GM12865 (cell line): ENCODE data around the gene MVB12B.
A peak's percentile ranks its signal among the peaks of the same experiment; 100 is the strongest.

Source experiments
- DNase-seq: peaks from one replicate; pipeline ENCODE4 v3.0.0; 2010; ENCODE audit warnings: low read depth
- H3K4me3 ChIP-seq: 2 replicates; pipeline ENCODE4 v1.5.1; 2011; ENCODE audit warnings: mild to moderate bottlenecking, low read depth, low read length, control low read depth
- TF ChIP-seq, protein P1 (sequence below): IDR thresholded peaks from 2 replicates; pipeline ENCODE4 v1.5.1; 2011; ENCODE audit warnings: low read length, control low read depth, low read depth, inconsistent platforms; ENCODE audit not compliant: insufficient read depth; ENCODE audit errors: missing control alignments

MVB12B gene

GRCh38 chr9:126383406-126384046 is 56.9 kb downstream of the MVB12B start:
- H3K4me3 ChIP-seq = no peak overlapping the region
- TF ChIP-seq, protein P1, sequence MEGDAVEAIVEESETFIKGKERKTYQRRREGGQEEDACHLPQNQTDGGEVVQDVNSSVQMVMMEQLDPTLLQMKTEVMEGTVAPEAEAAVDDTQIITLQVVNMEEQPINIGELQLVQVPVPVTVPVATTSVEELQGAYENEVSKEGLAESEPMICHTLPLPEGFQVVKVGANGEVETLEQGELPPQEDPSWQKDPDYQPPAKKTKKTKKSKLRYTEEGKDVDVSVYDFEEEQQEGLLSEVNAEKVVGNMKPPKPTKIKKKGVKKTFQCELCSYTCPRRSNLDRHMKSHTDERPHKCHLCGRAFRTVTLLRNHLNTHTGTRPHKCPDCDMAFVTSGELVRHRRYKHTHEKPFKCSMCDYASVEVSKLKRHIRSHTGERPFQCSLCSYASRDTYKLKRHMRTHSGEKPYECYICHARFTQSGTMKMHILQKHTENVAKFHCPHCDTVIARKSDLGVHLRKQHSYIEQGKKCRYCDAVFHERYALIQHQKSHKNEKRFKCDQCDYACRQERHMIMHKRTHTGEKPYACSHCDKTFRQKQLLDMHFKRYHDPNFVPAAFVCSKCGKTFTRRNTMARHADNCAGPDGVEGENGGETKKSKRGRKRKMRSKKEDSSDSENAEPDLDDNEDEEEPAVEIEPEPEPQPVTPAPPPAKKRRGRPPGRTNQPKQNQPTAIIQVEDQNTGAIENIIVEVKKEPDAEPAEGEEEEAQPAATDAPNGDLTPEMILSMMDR = no peak
- DNase-seq = no peak

- TF ChIP-seq, protein P1 = no peak
- no peak for DNase-seq
- no peak overlapping the region for H3K4me3 ChIP-seq
These were observed 58.3 kb downstream of the MVB12B start for GRCh38 chr9:126384926-126385325.

- H3K4me3 ChIP-seq = no peak overlapping the region
- TF ChIP-seq, protein P1 = peak; percentile 18
- DNase-seq = peak; percentile 13
These were observed 59.5 kb downstream of the MVB12B start for GRCh38 chr9:126386088-126386487.

DNA sequence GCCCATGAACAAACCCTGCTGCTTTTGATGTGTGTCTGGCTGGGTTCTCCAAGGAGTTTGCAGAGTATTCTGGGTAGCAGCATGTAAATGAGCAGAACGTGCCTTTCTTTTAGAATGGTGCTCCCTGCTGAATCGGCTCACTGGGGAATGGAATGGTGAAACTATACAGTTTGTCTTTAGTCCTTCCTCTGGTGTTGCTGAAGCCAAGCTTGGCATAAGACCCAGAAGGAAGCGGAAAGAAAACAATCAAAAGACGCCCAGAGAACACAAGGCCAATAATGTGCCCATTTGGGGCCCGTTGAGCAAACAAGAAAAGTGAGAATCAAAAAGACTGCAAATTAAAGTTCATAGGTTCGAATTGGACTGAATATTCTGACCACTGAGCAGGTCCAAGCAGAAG is 60.1 kb downstream of the MVB12B start:
- no peak for DNase-seq
- no peak overlapping the region for H3K4me3 ChIP-seq
- TF ChIP-seq, protein P1 = no peak

DNA sequence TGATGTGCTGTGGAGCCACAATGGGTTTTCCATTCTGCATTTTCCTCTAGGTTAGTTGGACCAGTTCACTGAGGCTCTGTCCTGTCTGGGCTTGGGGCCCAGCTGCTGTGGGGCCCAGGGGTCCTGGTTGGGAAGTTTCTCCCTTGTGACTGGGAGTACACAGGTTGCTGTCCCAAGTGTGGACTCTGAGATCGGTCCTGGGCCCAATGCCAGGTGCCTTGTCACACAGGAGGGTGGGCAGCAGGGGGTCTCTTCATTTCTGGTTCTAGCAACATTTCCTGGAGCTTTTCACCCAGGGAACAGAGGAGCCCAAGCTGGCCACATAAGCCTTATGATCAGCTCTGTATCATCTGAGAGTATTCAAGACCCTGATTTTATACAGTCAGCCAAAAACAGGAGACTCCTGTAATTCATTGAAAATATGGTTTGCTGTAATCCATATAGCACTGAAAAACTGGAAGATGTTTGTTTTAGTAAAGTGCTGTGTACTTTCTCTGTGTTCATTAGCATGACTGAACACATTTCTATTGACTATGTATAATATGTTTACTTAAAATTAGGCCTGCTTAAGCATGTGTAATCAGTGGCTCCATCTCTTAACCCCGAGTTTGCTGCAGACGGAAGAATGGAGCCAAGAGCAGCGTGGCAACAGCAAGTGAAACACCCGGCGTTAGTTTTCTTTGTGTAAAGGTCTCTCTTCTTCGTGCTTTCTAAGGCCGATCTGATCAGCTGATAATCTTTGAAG is 62.5 kb downstream of the MVB12B start:
- TF ChIP-seq, protein P1 = no peak
- no peak overlapping the region for H3K4me3 ChIP-seq
- no peak for DNase-seq

- DNase-seq = peak; percentile 12
- TF ChIP-seq, protein P1 = no peak
- H3K4me3 ChIP-seq = no peak overlapping the region
These were observed 63.4 kb downstream of the MVB12B start for GRCh38 chr9:126389992-126390391.

DNA sequence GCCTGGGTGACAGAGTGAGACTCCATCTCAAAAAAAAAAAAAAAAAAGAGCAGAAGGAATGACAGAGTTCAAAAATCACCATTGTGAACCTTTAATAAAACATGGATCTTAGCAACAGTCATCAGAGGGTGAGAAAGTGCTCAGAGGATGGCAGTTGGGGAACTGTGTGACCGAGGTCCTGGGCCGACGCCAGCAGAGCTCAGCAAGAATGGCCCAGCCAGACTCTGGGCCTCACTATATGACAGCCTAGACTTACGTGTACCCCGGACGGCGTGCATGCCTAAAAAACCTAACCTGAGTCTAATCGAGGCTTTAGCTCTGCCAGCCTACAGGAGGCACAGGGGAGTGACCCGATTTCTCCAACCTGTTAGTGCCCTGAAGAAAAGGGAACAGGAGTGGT is 64.3 kb downstream of the MVB12B start:
- TF ChIP-seq, protein P1 = no peak
- no peak overlapping the region for H3K4me3 ChIP-seq
- DNase-seq = no peak
